ENCODE data around the gene EGFR. TPM values are rescaled to one million over a fixed set of nuclear protein-coding genes. Genes with fewer than 3 reads are reported as not detected.

The EGFR gene
- total RNA-seq, 1 donor from 2014 or later, result 5.0 TPM

DNA sequence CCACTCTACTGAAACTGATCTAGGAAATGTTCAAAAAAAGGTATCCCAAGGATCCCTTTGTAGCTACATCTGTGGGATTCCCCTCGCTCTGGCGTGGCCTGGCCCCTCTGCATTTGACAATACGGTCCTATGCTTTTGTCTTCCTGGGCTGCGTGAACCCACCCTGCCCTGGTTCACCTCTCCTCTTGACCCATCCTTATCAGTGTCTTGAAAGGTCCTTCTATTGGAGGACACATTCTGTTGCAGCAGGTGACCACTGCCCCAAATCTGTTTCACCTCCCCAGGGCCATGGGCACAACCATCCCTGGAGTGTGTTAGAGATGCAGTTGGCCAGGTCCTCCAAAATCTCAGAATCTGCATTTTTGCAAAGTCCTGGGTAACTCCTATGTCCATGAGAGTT, 100.8 kb downstream of the EGFR start:
- Mint-ChIP-seq H3K4me3 (ENCODE audit: unreplicated experiment) (no peak overlapping the region), H3K9me3 (ENCODE audit: unreplicated experiment) (no peaks in the 10 kb centered on the region), H3K27me3 (ENCODE audit: unreplicated experiment) (peaks cover 1% of the 10 kb centered on the region), H3K4me1 (ENCODE audit: unreplicated experiment) (no peaks in the 10 kb centered on the region), H3K27ac (ENCODE audit: unreplicated experiment) (no peak overlapping the region), H3K36me3 (ENCODE audit: low read depth, unreplicated experiment) (no peaks in the 10 kb centered on the region)
- no peak for TF ChIP-seq CTCF (IDR thresholded peaks at IDR 0.05; ENCODE audit: unreplicated experiment)
- no peak for DNase-seq (ENCODE audit: low spot score)

DNA sequence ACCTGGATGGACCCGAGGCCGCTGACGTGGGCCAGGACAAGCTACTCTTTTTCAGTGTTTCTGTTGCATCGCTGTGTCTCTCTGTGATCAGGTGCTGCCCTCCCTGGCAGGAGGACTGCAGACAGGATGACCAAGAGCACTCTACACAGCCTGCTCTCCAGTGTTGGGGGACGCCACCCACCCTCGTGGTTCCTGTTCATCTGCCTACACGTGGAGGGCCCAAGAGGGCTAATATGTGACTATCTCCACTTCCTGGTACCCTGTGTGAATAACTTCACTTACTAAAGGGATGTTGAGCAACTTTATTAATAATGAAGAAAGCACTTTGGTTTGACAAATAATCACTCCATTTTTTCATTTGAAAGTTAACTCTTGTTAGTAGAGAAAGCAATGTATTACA, 101.3 kb downstream of the EGFR start:
- Mint-ChIP-seq H3K27me3 (ENCODE audit: unreplicated experiment) (peaks cover 1% of the 10 kb centered on the region), H3K4me3 (ENCODE audit: unreplicated experiment) (no peak overlapping the region), H3K36me3 (ENCODE audit: low read depth, unreplicated experiment) (no peaks in the 10 kb centered on the region), H3K27ac (ENCODE audit: unreplicated experiment) (no peak overlapping the region), H3K4me1 (ENCODE audit: unreplicated experiment) (no peaks in the 10 kb centered on the region), H3K9me3 (ENCODE audit: unreplicated experiment) (no peaks in the 10 kb centered on the region)
- no peak for TF ChIP-seq CTCF (IDR thresholded peaks at IDR 0.05; ENCODE audit: unreplicated experiment)
- no peak for DNase-seq (ENCODE audit: low spot score)

- no peak for TF ChIP-seq CTCF (IDR thresholded peaks at IDR 0.05; ENCODE audit: unreplicated experiment)
- H3K4me1 Mint-ChIP-seq (ENCODE audit: unreplicated experiment), result no peaks in the 10 kb centered on the region
- H3K27ac Mint-ChIP-seq (ENCODE audit: unreplicated experiment), result no peak overlapping the region
These were observed 101.8 kb downstream of the EGFR start for GRCh38 chr7:55120501-55121198.

DNA sequence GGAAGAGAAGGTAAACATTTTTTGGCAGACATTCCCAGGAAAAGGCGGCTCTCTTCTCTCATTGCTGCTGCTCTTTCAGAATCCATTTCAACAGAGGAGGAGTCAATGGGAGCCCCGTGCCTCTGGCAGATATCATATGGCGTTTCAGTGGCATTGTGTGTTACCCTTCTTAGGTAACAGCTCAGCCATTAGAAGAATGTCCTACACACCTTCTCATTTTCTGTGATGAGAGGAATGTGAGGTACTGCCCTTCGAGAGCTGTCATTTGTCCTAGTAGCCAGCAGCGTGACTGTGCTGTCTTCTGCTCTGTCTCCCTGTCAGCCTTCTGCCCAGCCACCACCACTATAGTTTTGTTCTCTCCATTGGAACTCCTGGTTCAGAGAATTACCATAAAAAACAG, 102.4 kb downstream of the EGFR start:
- no peak for TF ChIP-seq CTCF (IDR thresholded peaks at IDR 0.05; ENCODE audit: unreplicated experiment)
- no peaks in the 10 kb centered on the region for H3K9me3 Mint-ChIP-seq (ENCODE audit: unreplicated experiment)
- DNase-seq (ENCODE audit: low spot score), result no peak

More at GRCh38 chr7:55120501-55121198, 101.8 kb downstream of the EGFR start:
- Mint-ChIP-seq H3K36me3 (ENCODE audit: low read depth, unreplicated experiment) (no peaks in the 10 kb centered on the region), H3K9me3 (ENCODE audit: unreplicated experiment) (no peaks in the 10 kb centered on the region), H3K27me3 (ENCODE audit: unreplicated experiment) (peaks cover 1% of the 10 kb centered on the region), H3K4me3 (ENCODE audit: unreplicated experiment) (no peak overlapping the region)
- DNase-seq (ENCODE audit: low spot score), result no peak

DNA sequence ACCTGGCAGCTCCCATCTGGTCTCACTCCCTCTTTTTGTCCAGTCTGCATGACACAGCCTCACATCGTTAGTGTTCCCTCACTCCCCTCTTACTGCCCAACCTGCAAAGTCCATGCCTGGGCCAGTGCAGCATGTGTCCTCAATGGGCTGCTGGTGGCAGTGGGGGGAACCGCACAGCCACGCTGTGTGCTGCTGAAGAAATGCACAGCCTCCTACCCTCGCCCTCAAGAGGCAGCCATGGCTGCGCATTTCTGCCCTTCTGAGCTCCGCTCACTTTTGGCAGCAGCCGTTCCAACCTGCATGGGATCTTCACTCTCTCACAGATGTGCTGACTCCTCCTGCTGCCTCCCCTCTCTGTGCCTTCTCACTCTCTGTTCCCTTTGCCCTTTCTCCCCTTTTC, 103.4 kb downstream of the EGFR start:
- no peak for TF ChIP-seq CTCF (IDR thresholded peaks at IDR 0.05; ENCODE audit: unreplicated experiment)
- no peak overlapping the region for H3K4me3 Mint-ChIP-seq (ENCODE audit: unreplicated experiment)
- H3K27ac Mint-ChIP-seq (ENCODE audit: unreplicated experiment), result no peak overlapping the region

More for the DNA sequence above, 102.4 kb downstream of the EGFR start:
- H3K36me3 Mint-ChIP-seq (ENCODE audit: low read depth, unreplicated experiment), result no peaks in the 10 kb centered on the region
- no peak overlapping the region for H3K4me3 Mint-ChIP-seq (ENCODE audit: unreplicated experiment)
- no peak overlapping the region for H3K27ac Mint-ChIP-seq (ENCODE audit: unreplicated experiment)
- H3K4me1 Mint-ChIP-seq (ENCODE audit: unreplicated experiment), result no peaks in the 10 kb centered on the region
- H3K27me3 Mint-ChIP-seq (ENCODE audit: unreplicated experiment), result peaks cover 1% of the 10 kb centered on the region

More for the DNA sequence above, 103.4 kb downstream of the EGFR start:
- Mint-ChIP-seq H3K36me3 (ENCODE audit: low read depth, unreplicated experiment) (no peaks in the 10 kb centered on the region), H3K9me3 (ENCODE audit: unreplicated experiment) (no peaks in the 10 kb centered on the region), H3K4me1 (ENCODE audit: unreplicated experiment) (no peaks in the 10 kb centered on the region), H3K27me3 (ENCODE audit: unreplicated experiment) (peaks cover 1% of the 10 kb centered on the region)
- DNase-seq (ENCODE audit: low spot score), result no peak
